SK-MEL-5 (cell line): Measurements from ENCODE around the gene SPTBN5. TPM values are rescaled to one million over a fixed set of nuclear protein-coding genes. Genes with fewer than 3 reads are reported as not detected.

Source experiments
- DNase-seq: peaks from one replicate; pipeline ENCODE4 v3.0.0-alpha.2; 2016; ENCODE audit warnings: low read depth, low spot score
- in situ Hi-C: cut with HindIII; loops from 2 replicates; pipeline ENCODE4 v1.10.0; 2016; ENCODE audit warnings: low sequenced_read_pairs, high pct_unique_total_duplicates, low pct_unique_long_range_greater_than_20kb
- polyA plus RNA-seq, 2 experiments: library from polyadenylated mRNA; depleted of rRNA; stranded (reverse); fragments of >200 nt; gene quantifications; 2 replicates each; pipeline ENCODE4 v1.2.3, GENCODE V29; 2015
- total RNA-seq: library from RNA; depleted of rRNA; stranded (reverse); fragments of >200 nt; shearing (Covaris generic); gene quantifications from 2 replicates; pipeline ENCODE4 v1.2.3, GENCODE V29; 2014; rRNA removed

Gene SPTBN5
- total RNA-seq, result under 0.01 and 0.03 TPM in 2 replicates
- 0.02 TPM in 1 of 2 replicates, not detected in the other for polyA plus RNA-seq (2015; cell fraction: cytosol; rRNA removed)
- polyA plus RNA-seq (2015; cell fraction: nucleus; rRNA removed), result 0.33 TPM in 1 of 2 replicates, not detected in the other

DNA sequence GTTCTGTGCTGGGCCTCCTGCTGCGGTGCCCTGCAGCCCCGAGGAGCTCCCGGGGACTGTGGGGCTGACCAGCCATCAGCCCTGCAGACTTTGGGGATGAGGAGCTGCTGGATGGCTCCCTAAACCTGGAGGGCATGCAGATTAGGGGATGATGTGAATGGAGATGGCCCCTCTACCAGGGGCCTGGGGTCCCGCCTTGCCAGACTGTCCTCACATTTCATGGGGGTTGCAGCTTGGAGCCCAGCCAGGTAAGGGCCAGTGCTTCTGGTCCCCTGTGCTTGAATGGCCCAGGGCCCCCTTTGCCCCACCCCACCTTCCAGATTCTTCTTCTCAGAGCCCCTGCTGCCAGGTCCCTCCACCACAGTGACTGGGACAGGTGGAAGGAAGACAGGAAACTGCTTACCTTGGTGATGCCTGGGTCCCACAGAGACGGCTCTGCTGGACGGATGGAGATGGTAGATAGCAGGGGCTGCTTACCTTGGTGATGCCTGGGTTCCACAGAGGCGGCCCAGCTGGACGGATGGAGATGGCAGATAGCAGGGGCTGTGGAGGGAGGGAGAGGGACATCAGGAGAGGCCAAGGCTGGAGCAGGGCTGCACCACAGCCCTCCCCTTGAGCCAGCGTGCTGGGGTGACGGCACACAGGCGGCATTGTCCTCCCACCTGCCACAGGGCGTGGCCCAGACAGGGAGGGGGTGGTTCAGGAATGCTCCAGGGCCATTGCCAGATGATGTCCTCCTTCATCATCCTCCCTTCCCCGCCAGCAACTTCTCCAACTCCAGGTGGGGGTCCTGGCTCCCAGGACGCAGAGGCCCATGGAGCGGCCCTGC is at the start of gene SPTBN5:
Gene SPTBN5 (minus strand): TSS at position 632 of the 829 bp plus-strand sequence. CDS start 556 bp downstream, at position 76.
- in situ Hi-C loops, result no loop called here
- DNase-seq, result no peak

DNA sequence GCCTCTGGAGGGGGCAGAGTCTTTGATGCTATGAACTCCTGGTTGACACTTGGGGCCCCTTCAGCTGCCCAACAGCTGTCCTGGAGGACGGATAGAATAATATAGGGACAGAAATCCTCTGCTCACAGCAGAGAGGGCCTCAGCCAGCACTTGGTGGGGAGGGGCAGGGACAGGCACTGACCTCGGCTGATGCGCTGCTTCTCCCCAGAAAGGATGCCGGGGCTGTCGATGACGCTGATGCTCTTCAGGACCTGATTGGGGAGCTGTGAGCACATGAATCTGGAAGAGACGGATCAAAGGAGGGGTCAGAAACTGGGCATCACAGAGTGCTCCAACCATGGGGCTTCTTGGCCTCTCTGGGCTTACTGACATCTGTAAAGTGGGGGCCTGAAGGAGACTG is 49.0 kb upstream of the SPTBN5 start:
- no peak for DNase-seq
- in situ Hi-C loops, result no loop called here

DNA sequence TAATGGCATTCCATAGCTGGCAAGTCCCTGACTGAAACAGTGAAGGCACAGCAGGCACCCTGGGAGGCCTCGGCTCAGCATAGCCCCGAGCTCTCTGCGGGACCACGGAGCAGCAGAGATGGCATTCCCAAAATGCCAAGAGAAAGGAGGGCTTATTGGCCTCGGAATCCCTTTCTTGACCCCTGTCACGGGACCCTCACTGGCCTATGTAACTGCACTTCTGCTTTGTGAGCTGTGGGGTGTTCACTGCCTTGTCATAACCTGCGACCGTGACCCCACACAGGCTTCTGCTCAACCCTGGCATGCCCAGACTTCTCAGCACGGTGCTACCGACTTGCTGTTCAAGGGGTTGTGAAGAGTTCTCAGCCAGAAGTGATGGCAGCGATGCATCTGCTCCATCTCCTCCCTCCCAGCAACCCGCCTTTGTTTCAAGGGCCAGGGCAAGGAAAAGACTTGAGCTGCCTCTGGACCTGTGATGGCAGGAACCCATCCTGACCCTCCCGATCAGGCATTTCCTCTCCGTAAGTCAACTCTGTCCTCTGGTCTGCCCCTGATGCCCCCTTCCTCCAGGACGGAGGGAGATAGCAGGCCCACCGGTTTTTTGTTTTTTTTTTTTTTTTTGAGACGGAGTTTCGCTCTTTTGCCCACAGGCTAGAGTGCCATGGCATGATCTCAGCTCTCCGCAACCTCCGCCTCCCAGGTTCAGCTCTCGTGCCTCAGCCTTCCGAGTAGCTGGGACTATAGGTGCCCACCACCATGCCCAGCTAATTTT is 48.0 kb upstream of the SPTBN5 start:
- in situ Hi-C loops, result no loop called here
- no peak for DNase-seq

DNA sequence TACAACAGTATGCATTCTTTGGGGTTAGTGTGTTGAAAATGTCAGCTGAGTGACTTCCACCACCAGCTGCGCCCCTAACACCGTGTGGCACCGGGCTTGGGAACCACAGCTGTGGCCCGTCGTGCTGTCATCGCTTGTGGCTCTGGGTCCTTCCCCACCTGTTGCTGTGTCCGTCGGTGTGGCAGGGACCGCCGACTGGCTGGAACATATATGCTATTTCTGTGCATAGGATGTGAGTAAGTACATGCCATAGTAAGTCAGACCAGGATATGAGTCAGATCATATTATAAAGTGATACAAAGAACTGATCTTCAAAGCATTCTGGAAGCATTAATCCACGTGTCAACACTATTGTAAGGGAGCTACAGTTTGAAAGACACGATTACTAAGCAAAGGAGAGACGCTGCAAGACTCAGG is 46.6 kb upstream of the SPTBN5 start:
- in situ Hi-C loops, result no loop called here
- DNase-seq, result no peak

DNA sequence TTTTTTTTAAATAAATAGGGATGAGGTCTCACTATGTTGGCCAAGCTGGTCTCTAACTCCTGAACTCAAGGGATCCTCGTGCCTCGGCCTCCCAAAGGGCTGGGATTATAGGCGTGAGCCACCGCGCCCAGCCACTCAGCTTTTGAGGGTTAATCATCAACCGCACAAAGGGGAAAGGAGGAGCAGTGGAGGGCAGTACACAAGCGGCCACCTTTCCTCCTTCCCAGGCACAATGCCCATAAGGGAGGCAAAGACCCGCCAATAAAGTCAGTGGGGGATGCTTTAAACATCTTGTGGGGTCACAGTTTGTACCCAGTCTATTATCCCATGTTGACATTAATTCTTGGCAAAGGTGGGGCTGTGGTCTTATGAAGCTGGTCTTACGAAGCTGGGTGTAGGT is 46.1 kb upstream of the SPTBN5 start:
- in situ Hi-C loops, result no loop called here

DNA sequence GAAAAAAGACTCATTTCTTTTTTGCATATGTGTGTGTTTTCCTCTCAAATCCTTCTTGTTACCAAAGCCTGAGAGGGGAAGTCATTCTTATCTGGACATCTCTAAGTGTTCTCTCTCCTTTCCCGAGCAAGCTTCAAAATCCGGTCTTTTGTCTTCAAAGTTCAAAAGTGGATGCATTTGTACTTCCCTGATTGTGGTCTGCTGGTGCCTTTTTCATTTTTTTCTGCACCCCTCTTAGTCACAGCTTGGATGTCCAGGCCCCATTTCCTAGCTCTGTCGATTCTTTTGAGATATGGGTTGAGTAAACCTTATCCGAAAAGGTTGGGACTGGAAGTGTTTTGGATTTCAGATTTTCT is 43.7 kb upstream of the SPTBN5 start:
- in situ Hi-C loops, result no loop called here
- DNase-seq, result no peak

More for the DNA sequence above, 46.1 kb upstream of the SPTBN5 start:
- no peak for DNase-seq

DNA sequence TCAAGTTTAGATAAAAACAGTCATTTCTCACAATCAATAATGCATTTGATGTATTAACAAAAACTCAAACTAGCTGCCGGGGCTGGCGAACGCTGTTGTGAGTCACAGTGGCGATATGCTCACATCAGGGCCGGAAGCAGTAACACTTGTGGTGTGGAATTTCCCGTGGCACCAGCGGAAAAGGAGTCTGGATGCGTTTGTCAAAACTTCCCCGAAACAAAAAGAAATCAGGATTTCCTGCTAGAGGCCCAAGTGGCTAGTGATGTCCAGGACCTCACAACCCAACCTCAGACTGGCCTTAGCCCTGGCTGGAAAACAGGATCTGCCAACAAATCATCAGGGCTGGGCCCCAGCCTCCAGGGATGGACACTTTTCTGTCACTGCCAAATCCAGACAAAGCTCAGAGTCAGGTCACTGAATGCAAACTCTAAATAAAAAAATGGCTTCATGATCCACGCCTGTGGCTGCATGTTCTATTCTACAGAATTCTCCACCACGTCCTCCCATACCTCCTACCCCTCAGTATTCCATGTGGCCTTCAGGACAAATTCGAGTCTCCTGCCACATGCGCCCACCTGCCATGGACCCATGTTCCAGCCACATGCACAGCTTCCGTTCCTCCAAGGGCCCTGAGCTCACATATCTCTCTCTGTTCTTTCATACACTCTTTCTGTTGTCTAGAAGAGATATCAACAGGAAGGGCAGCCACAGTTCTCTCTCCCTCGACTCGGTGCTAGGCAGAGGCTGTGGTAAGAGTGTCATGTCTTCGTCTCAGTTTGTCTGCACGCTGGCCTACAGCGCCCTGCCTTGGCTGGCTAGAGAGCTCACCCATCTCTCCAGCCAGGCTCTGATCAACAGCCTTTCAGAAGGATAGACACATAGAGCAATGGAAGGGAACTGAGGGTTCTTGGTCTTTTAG is 43.1 kb upstream of the SPTBN5 start:
- in situ Hi-C loops, result no loop called here
- no peak for DNase-seq

DNA sequence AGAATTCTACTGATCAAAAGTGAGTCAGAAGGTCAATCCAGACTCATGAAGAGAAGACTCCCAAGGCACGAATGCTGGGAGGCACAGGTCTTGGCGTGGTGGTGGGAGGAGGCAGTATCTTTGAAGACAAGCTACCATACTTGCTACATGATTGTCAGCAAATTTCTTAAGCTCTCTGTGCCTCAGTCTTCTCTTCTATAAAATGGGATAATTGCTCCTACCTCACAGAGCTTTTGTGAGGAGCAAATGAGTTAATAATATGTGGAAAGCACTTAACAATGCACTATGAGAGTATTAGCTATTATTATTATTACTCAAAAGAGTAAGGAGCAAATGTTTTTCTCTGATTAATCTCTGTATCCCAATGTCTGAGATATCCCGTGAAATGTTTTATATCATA is 42.3 kb upstream of the SPTBN5 start:
- no peak for DNase-seq
- in situ Hi-C loops, result no loop called here

DNA sequence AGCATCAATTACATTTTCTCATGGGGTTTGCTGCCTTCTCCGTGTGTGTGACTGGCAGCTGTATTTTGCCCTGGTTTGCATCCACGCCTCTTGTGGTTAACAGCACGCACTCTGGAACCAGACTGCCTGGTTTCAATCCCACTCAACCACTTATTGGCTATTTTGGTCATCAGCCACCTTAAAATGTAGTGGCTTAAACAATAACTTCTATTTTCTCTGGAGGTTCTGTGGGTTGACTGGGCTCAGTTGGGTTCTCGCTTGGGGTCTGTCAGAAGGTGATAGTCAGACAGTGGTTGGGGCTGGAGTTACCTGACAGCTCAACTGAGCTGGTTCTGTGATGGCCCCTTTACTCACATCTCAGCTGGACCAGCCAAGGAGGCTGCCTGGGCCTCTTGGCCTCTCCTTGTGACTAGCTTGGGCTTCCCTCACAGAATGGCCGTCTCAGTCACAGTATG is 41.7 kb upstream of the SPTBN5 start:
- in situ Hi-C loops, result no loop called here
- DNase-seq, result no peak

DNA sequence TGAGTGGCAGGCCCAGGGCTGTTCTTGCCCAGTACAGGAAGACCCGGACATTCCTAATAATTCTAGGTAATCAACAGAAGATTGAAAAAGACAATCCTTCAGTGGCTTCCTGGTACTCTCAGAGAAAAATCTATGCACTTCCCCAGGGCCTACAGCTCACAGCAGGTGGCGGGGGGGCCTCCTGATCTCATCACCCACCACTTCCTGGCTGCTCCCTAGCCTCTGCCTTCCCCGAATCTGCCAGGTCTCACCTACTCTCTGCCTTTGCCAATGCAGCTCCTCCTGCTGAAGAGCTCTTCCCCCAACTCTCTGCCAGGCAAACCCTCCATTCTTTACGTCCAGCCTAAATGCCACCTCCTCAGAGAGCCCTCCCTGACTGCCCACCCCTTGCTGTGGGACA is 41.0 kb upstream of the SPTBN5 start:
- DNase-seq, result no peak
- in situ Hi-C loops, result no loop called here

DNA sequence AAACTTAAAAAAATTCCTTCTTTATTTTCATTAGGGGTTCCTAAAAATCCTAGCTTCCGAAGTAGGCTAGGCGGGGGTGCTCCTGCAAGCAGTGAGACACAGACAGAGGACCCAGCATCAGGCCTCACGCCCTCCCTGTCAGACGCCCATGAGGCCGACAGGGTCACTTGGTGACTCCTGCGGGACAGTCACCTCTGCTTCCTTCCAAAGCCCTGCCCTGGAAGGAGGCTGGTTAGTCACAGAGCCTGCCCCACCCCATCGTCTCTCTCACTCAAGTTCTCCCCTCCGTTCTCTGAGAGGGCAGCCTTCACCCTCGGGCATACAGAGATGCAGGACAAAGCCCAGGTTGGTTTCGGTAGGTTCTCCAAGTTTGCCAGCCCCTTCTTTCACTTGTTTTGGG is 39.9 kb upstream of the SPTBN5 start:
- in situ Hi-C loops, result no loop called here
- DNase-seq, result no peak

DNA sequence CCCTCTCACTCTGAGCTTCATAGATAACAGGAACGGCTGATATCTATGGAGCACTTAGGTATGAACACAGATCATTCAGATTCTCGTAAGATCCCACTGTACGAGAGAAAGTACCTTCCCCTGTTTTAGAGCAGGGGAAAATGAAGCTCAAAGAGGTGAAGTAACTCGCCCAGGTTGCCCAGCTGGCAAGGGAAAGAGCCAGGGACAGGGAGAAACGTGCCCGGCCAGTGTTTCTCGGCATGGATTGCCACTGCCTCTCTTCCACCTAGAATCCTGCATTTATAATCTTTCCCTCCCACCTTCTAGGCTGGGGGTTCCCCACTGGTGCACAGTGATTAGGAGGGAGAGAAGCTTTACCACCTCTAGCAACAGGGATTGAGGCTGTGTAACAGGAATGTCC is 39.5 kb upstream of the SPTBN5 start:
- no peak for DNase-seq
- in situ Hi-C loops, result no loop called here

DNA sequence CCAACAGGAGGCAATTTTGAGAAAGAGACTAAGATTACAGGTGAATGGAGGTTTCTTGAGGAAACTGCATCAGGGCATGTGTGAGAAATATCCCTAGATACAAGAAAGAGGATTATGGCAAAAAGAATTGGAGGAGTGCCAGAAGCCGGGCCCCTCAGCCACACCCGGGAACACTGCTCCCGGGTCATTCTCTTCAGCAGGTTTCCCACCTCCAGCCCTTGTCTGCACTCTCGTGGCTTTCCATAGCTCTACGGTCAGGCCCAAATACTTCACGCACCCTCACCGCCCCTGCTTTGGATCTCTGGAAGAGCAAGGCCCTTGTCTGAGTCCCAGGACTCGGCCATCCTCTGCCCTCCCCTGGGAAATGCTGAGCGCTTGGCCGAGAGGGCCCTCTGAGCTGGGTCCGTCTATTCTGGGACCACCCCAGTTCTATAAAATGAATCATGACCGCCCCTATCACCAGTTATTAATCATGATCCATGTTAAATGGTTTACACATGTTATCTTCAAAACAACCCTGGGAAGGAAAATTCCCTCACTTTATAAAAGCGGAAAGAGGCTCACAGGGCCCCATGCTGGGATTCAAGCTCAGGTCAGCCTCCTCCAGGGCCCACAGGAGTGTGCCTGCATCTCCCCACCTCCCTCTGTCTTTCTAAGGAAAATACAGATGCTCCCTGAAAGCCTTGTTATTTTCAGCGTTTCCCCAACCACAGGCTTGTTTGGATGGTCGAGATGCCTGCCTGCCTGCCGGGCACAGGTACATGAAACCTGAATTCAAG is 38.8 kb upstream of the SPTBN5 start:
- in situ Hi-C loops, result no loop called here

DNA sequence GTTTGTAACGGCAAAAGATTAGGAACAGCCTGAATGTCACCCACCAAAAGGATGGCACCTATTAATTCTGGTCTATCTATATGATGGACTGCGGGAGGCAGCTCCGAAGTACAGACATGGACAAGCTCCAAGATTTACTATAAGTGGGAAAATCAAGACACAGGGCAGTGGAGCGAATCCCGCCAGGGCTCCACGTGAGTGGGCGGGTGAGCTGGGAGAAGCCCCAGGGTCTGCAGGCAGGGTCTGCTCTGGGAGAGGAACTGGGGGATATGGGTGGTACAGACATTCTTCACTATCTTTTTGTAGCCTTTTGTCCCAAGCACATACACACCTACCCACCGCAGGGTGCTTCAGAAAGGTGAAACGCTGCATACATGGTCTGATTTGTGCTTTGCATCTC is 38.2 kb upstream of the SPTBN5 start:
- no peak for DNase-seq
- in situ Hi-C loops, result no loop called here

More for the DNA sequence above, 38.8 kb upstream of the SPTBN5 start:
- DNase-seq, result no peak

DNA sequence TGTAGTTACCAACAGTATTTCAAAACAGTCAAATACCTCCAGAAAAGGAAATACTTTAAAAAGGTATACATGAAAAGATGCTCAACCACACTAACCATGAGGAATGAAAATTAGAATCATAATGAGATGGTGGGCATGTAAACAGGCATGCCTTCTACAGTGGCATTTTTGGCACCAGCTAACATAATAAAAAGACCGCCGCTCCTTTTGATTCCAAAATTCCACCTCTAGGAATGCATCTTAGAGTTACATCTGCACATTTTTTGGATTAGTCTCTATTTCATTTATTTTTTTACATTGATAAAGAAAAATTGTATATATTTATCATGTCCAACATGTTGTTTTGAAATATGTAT is 37.0 kb upstream of the SPTBN5 start:
- in situ Hi-C loops, result no loop called here

DNA sequence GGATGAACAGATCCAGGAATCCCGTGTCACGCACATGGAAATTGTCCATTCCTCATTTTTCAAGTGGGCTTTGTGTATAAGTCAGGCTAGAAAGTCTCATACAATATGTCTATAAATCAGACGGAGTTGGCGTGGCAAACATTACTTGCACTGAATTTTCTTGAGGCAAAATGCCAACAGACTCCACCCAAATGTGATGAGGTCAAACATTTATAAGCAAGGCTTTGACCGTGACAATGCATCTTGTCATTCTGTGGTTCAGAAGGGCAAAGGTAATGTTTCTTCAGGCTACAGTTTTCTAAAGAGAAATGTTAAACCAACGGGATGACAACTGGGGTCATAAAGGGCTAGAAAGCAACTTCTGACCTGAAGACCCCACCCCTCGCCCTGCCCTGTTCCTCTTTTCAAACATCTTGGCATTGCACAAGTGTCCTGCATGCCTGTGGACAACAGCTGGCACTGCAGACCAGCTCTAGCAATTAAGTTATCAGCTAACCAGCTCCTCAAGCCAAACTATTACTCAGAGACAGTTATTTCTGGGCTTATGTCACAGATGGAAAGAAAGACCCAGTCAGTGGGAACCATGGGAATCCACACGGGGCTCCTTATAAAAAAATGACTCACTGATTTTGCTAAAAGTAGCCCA is 36.5 kb upstream of the SPTBN5 start:
- in situ Hi-C loops, result no loop called here

More for the DNA sequence above, 37.0 kb upstream of the SPTBN5 start:
- no peak for DNase-seq

More for the DNA sequence above, 36.5 kb upstream of the SPTBN5 start:
- DNase-seq, result peak; percentile 55
